Activated naive CD8-positive, alpha-beta T cell treated with anti-CD3 and anti-CD28 coated beads, Interleukin-2, amount 10 ng/mL, durations not matched to agents 7 days and 5 days (primary cell): ENCODE data around the gene CASKIN1. TPM values are rescaled to one million over a fixed set of nuclear protein-coding genes. Genes with fewer than 3 reads are reported as not detected.
"Not testable (repeated sequence)": the region's sequence is repeated elsewhere in the genome, so short reads cannot be mapped to it uniquely, and the experiment has no call there.

Source experiments
- ATAC-seq: fragments of 150-1000 bp; cut with Tn5 transposase; one replicate; pipeline ENCODE4 v1.10.0; 2021; ENCODE audit warnings: low read depth, moderate library complexity
- POLR2A ChIA-PET: fragments of 350-600 bp; sonication (Branson Sonifier 250); formaldehyde crosslinking; loops from one replicate; lab custom pipeline; 2021; ENCODE audit warnings: antibody characterized with exemption; lab: Charles Lee
- DNase-seq: peaks from one replicate; pipeline ENCODE4 v3.0.0; 2021
- H3K27ac Mint-ChIP-seq: one replicate; pipeline ENCODE4 v1.8.0; 2022; ENCODE audit warnings: mild to moderate bottlenecking, mixed read lengths
- H3K27me3 Mint-ChIP-seq: one replicate; pipeline ENCODE4 v1.8.0; 2022; ENCODE audit warnings: mild to moderate bottlenecking, moderate library complexity, mixed read lengths
- H3K36me3 Mint-ChIP-seq: one replicate; pipeline ENCODE4 v1.8.0; 2021; ENCODE audit warnings: mild to moderate bottlenecking, mixed read lengths
- H3K4me1 Mint-ChIP-seq: one replicate; pipeline ENCODE4 v1.8.0; 2021; ENCODE audit warnings: mixed read lengths
- H3K4me3 Mint-ChIP-seq: one replicate; pipeline ENCODE4 v1.8.0; 2022; ENCODE audit warnings: mild to moderate bottlenecking, moderate library complexity, mixed read lengths
- H3K9me3 Mint-ChIP-seq: one replicate; pipeline ENCODE4 v1.8.0; 2021; ENCODE audit warnings: mixed read lengths
- microRNA-seq: library from miRNA; unstranded; fragments of <30 nt; microRNA quantifications from one replicate; pipeline ENCODE4 v1.2.0, GENCODE V29; 2022
- total RNA-seq, 2 experiments: library from RNA; stranded (reverse); gene quantifications; one replicate each; pipeline ENCODE4 v1.2.3, GENCODE V29; 2021

CASKIN1 gene
- total RNA-seq, 2 experiments from 2014 or later: 0.88 to 1.1 TPM

DNA sequence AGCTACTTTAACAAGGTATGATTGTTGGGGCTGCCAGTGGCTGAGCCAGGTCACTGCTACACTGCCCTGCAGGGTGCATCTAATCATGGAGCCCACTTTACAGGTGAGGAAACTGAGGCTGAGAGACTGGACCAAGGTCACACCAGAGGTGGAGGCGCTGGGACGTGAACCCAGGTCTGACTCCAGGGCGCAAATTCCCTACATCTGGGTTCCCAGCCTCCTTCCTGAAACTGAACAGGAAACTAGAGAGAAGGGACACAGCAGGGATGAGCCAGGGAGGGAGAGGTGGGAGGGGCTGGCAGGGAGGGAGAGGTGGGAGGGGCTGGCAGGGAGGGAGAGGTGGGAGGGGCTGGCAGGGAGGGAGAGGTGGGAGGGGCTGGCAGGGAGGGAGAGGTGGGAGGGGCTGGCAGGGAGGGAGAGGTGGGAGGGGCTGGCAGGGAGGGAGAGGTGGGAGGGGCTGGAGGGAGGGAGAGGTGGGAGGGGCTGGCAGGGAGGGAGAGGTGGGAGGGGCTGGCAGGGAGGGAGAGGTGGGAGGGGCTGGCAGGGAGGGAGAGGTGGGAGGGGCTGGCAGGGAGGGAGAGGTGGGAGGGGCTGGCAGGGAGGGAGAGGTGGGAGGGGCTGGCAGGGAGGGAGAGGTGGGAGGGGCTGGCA lies 68.7 kb downstream of the CASKIN1 start:
- POLR2A ChIA-PET, H3K27me3 Mint-ChIP-seq, ATAC-seq, H3K4me1 Mint-ChIP-seq, H3K27ac Mint-ChIP-seq, DNase-seq, H3K9me3 Mint-ChIP-seq, H3K36me3 Mint-ChIP-seq: not testable (repeated sequence)
- peak overlapping the region; percentile 32 for H3K4me3 Mint-ChIP-seq

Small RNA genes within 50 kb of the gene (microRNA-seq; reads per million reads assigned to microRNA genes)
- gene MIR3180-5 (not detected), gene MIR4516 (not detected)

Other genes with a start within 250 kb of the CASKIN1 start
- not detected for gene RPL3L, start 241.9 kb downstream of the CASKIN1 start, total RNA-seq
- 100 to 1,000 TPM; 108 to 115 TPM for gene NDUFB10, start 237.1 kb downstream of the CASKIN1 start, total RNA-seq
- 1,000 to 10,000 TPM; 2,404 to 2,409 TPM for gene RPS2, start 231.8 kb downstream of the CASKIN1 start, total RNA-seq
- not detected for gene RNF151, start 229.7 kb downstream of the CASKIN1 start, total RNA-seq
- 10 to 100 TPM; 29.4 to 30.7 TPM for gene TBL3, start 224.6 kb downstream of the CASKIN1 start, total RNA-seq
- 1 to 10 TPM in 1 of 2 experiments, under 1 TPM in 1; 0.58 to 1.8 TPM for gene NOXO1, start 215.1 kb downstream of the CASKIN1 start, total RNA-seq
- 10 to 100 TPM; 28.8 to 31.9 TPM for gene GFER, start 212.4 kb downstream of the CASKIN1 start, total RNA-seq
- 1 to 10 TPM; 2.0 to 2.2 TPM for gene SYNGR3, start 206.6 kb downstream of the CASKIN1 start, total RNA-seq
- gene ZNF598, start 186.8 kb downstream of the CASKIN1 start, total RNA-seq: 10 to 100 TPM; 67.8 to 77.1 TPM
- gene NPW, start 176.8 kb downstream of the CASKIN1 start, total RNA-seq: under 1 TPM in 1 of 2 experiments, not detected in 1; 0.42 TPM
- gene NHERF2, start 169.7 kb downstream of the CASKIN1 start, total RNA-seq: 1 to 10 TPM; 4.2 to 4.3 TPM
- gene NTHL1, start 148.8 kb downstream of the CASKIN1 start, total RNA-seq: 10 to 100 TPM; 19.4 to 20.7 TPM
- 100 to 1,000 TPM; 113 to 125 TPM for gene TSC2, start 148.6 kb downstream of the CASKIN1 start, total RNA-seq
- 10 to 100 TPM; 95.5 to 97.3 TPM for gene PKD1, start 60.7 kb downstream of the CASKIN1 start, total RNA-seq
- gene RAB26, start 48.0 kb downstream of the CASKIN1 start, total RNA-seq: under 1 TPM; 0.40 to 0.69 TPM
- 10 to 100 TPM; 50.2 to 51.8 TPM for gene TRAF7, start 40.8 kb downstream of the CASKIN1 start, total RNA-seq
- 10 to 100 TPM; 32.1 to 33.1 TPM for gene MLST8, start 8.8 kb upstream of the CASKIN1 start, total RNA-seq
- 10 to 100 TPM; 17.3 to 18.4 TPM for gene BRICD5, start 14.3 kb upstream of the CASKIN1 start, total RNA-seq
- 10 to 100 TPM; 22.6 to 23.2 TPM for gene PGP, start 18.2 kb upstream of the CASKIN1 start, total RNA-seq
- gene E4F1, start 27.0 kb upstream of the CASKIN1 start, total RNA-seq: 10 to 100 TPM; 34.1 to 34.8 TPM
- gene DNASE1L2, start 39.8 kb upstream of the CASKIN1 start, total RNA-seq: 1 to 10 TPM; 2.2 to 3.2 TPM
- 10 to 100 TPM; 37.4 to 38.0 TPM for gene ECI1, start 55.0 kb upstream of the CASKIN1 start, total RNA-seq
- 100 to 1,000 TPM; 212 to 220 TPM for gene RNPS1, start 71.5 kb upstream of the CASKIN1 start, total RNA-seq
- gene ABCA3, start 144.1 kb upstream of the CASKIN1 start, total RNA-seq: 1 to 10 TPM; 7.8 to 8.3 TPM
- gene CCNF, start 232.8 kb upstream of the CASKIN1 start, total RNA-seq: 10 to 100 TPM; 67.7 to 70.5 TPM